Psoas muscle (tissue), 8 donors: Measurements from ENCODE around the gene KCNJ4. TPM values are rescaled to one million over a fixed set of nuclear protein-coding genes. Genes with fewer than 3 reads are reported as not detected.

Source experiments
- ATAC-seq, 4 donors: fragments of 200-7000 bp; cut with Tn5 transposase; one replicate each; pipeline ENCODE4 v1.9.1; 2020; ENCODE audit warnings: moderate library complexity in 3 of 4, mild to moderate bottlenecking in 2 of 4
- DNase-seq, 2 donors: peaks; one replicate each; pipeline ENCODE4 v3.0.0-alpha.2; 2020
- H3K27ac ChIP-seq: fragments of 200-600 bp; one replicate; pipeline ENCODE4 v1.8.0; 2022
- H3K27me3 ChIP-seq, 3 donors: fragments of 200-600 bp in 1 of 3; one replicate each; pipeline versions ENCODE4 v1.6.1 to v1.8.0; 2013 to 2022; ENCODE audit warnings: low read length in 2 of 3, mild to moderate bottlenecking in 2 of 3, moderate library complexity in 1 of 3; ENCODE audit not compliant: insufficient read depth in 3 of 3
- H3K36me3 ChIP-seq, 2 donors: fragments of 200-600 bp in 1 of 2; one replicate each; pipeline versions ENCODE4 v1.6.1 to v1.8.0; 2013 to 2022; ENCODE audit warnings: low read depth in 1 of 2, mild to moderate bottlenecking in 1 of 2, moderate library complexity in 1 of 2; ENCODE audit not compliant: insufficient read depth in 1 of 2
- H3K4me1 ChIP-seq: fragments of 200-600 bp; one replicate; pipeline ENCODE4 v1.8.0; 2022
- H3K4me3 ChIP-seq: fragments of 200-600 bp; one replicate; pipeline ENCODE4 v1.8.0; 2022; ENCODE audit warnings: mild to moderate bottlenecking
- H3K9me3 ChIP-seq: fragments of 200-600 bp; one replicate; pipeline ENCODE4 v1.8.0; 2022
- WGBS, 3 donors: extraction: QIAGEN DNeasy Blood & Tissue Kit; methylation state at CpG; one replicate each; pipeline versions ENCODE4 v1.1.6 to v1.1.7; 2013; 5-methylcytosine and 5-hydroxymethylcytosine counted together
- intact Hi-C, 2 donors: fragments of 100-400 bp; cut with DNase I; formaldehyde crosslinking; loops; one replicate each; pipeline versions ENCODE4 v1.11.0 to v1.14.2; 2022
- polyA plus RNA-seq, 3 donors: library from polyadenylated mRNA; stranded (reverse); fragments of 200-250 nt; gene quantifications; one replicate each; pipeline ENCODE4 v1.2.3, GENCODE V29; 2013
- total RNA-seq, 4 donors: library from RNA; stranded (reverse); fragmentation: NEBNext Ultra II Directional in 2 of 4; extraction: Animal tissue kit (Norgen Biotek cat#: 25700) in 2 of 4; gene quantifications; one replicate each; pipeline versions ENCODE4 v1.2.1 to v1.2.4, GENCODE V29; 2021 to 2023
- TF ChIP-seq, protein P1 (sequence below): fragments of 200-600 bp; IDR thresholded peaks from one replicate; pipeline ENCODE4 v1.8.0; 2022; ENCODE audit warnings: antibody characterized with exemption
- donor health status: healthy with polysubstance abuse.
- donor health status: DM: no; HTN: no; CAD: no; lungs with moderate emphysema.
- donor health status: Bipolar disorder and iron deficiency.
- donor health status: healthy.
- donor health status: DM: yes; HTN: yes; CAD: no.
- donor health status: DM: no; HTN: no; CAD: no.
- donor health status: DM: no; HTN: no; CAD: no.
- donor health status: DM: yes; HTN: yes; CAD: no.

KCNJ4 gene
- total and polyA plus RNA-seq, 7 donors = 0.01 TPM; not detected in 6

DNA sequence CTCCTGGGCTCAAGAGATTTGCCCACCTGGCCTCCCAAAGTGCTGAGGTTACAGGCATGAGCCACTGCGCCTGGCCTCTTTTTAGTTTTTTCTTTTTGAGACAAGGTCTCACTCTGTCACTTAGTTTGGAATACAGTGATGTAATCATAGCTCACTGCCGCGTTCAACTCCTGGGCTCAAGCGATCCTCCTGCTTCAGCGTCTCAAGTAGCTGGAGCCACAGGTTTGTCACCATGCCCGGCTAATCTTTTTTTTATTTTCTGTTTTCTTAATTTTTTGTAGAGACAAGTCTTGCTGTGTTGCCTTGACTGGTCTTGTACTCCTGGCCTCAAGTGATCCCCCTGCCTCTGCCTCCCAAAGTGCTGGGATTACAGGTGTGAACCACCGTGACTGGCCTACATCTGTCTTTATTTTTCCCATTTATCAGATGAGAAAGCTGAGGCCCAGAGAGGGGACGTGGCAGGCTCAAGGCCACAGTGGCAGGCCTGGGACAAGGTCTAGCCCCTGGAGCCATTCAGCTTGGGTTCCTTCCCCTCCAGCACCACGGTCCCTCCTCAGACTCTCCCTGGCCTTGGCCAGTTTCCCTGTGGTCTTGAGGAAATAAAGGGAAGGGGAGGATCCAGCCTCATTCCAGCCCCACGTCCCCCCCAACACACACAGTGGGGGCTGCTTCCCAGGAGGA, 10.1 kb upstream of the KCNJ4 start:
- ATAC-seq = no peak
- H3K9me3 ChIP-seq = no peaks in the 10 kb centered on the region
- intact Hi-C loops = no loop called here

DNA sequence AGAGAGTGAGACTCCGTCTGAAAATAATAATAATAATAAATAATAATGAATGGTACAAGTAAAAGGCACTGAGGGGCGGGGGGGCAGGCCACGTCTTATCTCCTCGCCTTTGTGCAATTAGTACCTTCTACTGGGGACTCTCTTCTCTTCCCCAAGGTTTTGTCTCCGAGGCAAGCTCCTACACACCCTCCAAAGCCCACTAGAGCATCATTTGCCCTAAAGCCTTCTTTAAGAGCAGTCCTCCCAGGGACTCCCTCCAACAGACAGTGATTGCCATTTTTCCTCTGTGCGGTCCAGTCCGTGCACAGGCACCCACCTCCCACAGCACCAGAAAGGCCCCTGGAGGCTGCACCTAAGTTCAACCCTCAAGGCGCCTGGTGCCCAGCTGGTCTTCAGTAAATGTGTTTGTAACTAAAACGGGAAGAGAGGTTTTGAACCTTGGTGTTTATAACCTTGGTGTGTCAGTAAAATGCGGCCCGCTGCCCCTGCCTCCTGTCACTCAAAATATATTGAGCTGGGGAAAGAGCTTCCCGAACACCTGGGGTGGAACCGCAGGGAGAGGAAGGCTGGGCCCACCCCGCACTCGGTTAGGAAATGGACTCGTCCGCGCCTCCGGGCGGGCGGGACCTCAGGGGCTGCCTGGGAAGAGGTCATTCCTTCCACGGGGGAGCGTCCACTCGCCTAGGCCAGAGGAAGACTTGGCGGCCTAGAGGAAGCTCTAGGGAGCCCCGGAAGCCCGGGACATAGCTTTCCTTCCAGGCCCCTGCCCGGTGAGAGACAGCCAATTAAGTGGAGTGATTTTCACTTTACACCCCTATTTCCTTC, 8.2 kb upstream of the KCNJ4 start:
- no peaks in the 10 kb centered on the region for H3K36me3 ChIP-seq
- H3K27ac ChIP-seq = no peak overlapping the region
- DNase-seq = peak; percentile 34 to 54
- no peak overlapping the region for H3K4me3 ChIP-seq
- no peak for ATAC-seq
- TF ChIP-seq, protein P1, sequence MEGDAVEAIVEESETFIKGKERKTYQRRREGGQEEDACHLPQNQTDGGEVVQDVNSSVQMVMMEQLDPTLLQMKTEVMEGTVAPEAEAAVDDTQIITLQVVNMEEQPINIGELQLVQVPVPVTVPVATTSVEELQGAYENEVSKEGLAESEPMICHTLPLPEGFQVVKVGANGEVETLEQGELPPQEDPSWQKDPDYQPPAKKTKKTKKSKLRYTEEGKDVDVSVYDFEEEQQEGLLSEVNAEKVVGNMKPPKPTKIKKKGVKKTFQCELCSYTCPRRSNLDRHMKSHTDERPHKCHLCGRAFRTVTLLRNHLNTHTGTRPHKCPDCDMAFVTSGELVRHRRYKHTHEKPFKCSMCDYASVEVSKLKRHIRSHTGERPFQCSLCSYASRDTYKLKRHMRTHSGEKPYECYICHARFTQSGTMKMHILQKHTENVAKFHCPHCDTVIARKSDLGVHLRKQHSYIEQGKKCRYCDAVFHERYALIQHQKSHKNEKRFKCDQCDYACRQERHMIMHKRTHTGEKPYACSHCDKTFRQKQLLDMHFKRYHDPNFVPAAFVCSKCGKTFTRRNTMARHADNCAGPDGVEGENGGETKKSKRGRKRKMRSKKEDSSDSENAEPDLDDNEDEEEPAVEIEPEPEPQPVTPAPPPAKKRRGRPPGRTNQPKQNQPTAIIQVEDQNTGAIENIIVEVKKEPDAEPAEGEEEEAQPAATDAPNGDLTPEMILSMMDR = no peak
- intact Hi-C loops = no loop called here
- 56 to 60% (median 58%) methylated on average over 26 to 28 of the region's 28 CpGs for WGBS, 3 donors
- H3K4me1 ChIP-seq = peaks cover 9% of the 10 kb centered on the region
- no peaks in the 10 kb centered on the region for H3K9me3 ChIP-seq
- peaks cover 0 to 71% (median 6%) of the 10 kb centered on the region in 3 donors for H3K27me3 ChIP-seq

More for the DNA sequence above, 10.1 kb upstream of the KCNJ4 start:
- H3K36me3 ChIP-seq = no peaks in the 10 kb centered on the region
- WGBS, 3 donors = 84 to 88% (median 85%) methylated on average over 10 of the region's 10 CpGs
- peak in 1 of 2 donors; percentile 34 for DNase-seq
- TF ChIP-seq, protein P1 = no peak
- H3K4me1 ChIP-seq = peaks cover 9% of the 10 kb centered on the region
- peaks cover 0 to 58% (median 6%) of the 10 kb centered on the region in 3 donors for H3K27me3 ChIP-seq
- no peak overlapping the region for H3K4me3 ChIP-seq
- H3K27ac ChIP-seq = no peak overlapping the region

GRCh38 chr22:38461414-38462081, 6.5 kb upstream of the KCNJ4 start:
- no peak overlapping the region for H3K27ac ChIP-seq
- DNase-seq (peak; percentile 83 to 88), ATAC-seq (peak; percentile 73 to 90 (median 85))
- intact Hi-C loops = no loop called here
- peaks cover 9% of the 10 kb centered on the region for H3K4me1 ChIP-seq
- H3K27me3 ChIP-seq = peaks cover 0 to 70% (median 8%) of the 10 kb centered on the region in 3 donors
- H3K4me3 ChIP-seq = peak overlapping the region; percentile 41
- TF ChIP-seq, protein P1 = no peak
- no peaks in the 10 kb centered on the region for H3K9me3 ChIP-seq
- no peaks in the 10 kb centered on the region for H3K36me3 ChIP-seq
- 9 to 11% (median 10%) methylated on average over 49 to 51 of the region's 51 CpGs for WGBS, 3 donors

DNA sequence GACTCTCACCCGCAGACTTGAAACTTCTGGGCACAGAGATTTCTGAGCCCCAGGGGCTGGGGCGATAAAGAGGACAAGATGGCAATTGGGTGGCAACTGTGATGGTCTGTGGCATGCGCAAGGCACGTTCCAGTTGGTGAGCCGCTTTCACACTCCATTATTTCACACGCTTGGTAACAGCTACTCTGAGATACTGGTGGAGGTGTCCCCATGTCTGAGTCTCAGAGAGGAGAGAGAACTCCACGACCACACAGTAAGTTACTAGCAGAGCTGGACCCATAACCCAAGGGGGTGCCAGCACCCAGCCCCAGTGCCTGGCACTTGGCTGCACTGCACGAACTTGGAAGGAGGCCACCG, 6.0 kb upstream of the KCNJ4 start:
- intact Hi-C loops = no loop called here
- peaks cover 0 to 74% (median 12%) of the 10 kb centered on the region in 3 donors for H3K27me3 ChIP-seq
- DNase-seq (peak in 1 of 2 donors; percentile 32), ATAC-seq (peak; percentile 10 to 31 (median 20))
- H3K36me3 ChIP-seq = no peaks in the 10 kb centered on the region
- TF ChIP-seq, protein P1 = no peak
- peak overlapping the region; percentile 41 for H3K4me3 ChIP-seq
- 21 to 29% (median 23%) methylated on average over 9 of the region's 9 CpGs for WGBS, 3 donors
- H3K27ac ChIP-seq = no peak overlapping the region
- no peaks in the 10 kb centered on the region for H3K9me3 ChIP-seq
- H3K4me1 ChIP-seq = peaks cover 9% of the 10 kb centered on the region
